Neural cell (in vitro differentiated cells): ENCODE results near the gene CHMP1A. TPM values are rescaled to one million over a fixed set of nuclear protein-coding genes. Genes with fewer than 3 reads are reported as not detected.

Experiments
- H2AFZ ChIP-seq: fragments of 200-600, 300-800 bp; sonication (generic), shearing (Covaris generic); 2 replicates; pipeline ENCODE4 v1.6.0; 2014; ENCODE audit warnings: low read depth, mild to moderate bottlenecking, antibody characterized with exemption, low read length, moderate library complexity
- H3F3A ChIP-seq: fragments of 200-600 bp; shearing (Covaris generic); 2 replicates; pipeline ENCODE4 v1.6.1; 2016; ENCODE audit warnings: mild to moderate bottlenecking, moderate library complexity, mixed read lengths, antibody characterized with exemption, low read length; ENCODE audit not compliant: insufficient read depth, poor library complexity, severe bottlenecking
- H3K27ac ChIP-seq: fragments of 200-600, 300-800 bp; sonication (generic), shearing (Covaris generic); 2 replicates; pipeline ENCODE4 v1.5.1; 2014; ENCODE audit warnings: mild to moderate bottlenecking, low read length, moderate library complexity
- H3K27me3 ChIP-seq: fragments of 300-800, 200-600 bp; sonication (generic), shearing (Covaris generic); 2 replicates; pipeline ENCODE4 v1.6.0; 2014; ENCODE audit warnings: mild to moderate bottlenecking, low read depth, low read length, moderate library complexity; ENCODE audit not compliant: insufficient read depth
- H3K36me3 ChIP-seq: fragments of 300-800, 200-600 bp; sonication (generic), shearing (Covaris generic); 2 replicates; pipeline ENCODE4 v1.5.1; 2014; ENCODE audit warnings: mild to moderate bottlenecking, antibody characterized with exemption, low read length, moderate library complexity; ENCODE audit not compliant: insufficient read depth
- H3K4me2 ChIP-seq: fragments of 300-800, 200-600 bp; sonication (generic), shearing (Covaris generic); 2 replicates; pipeline ENCODE4 v1.6.0; 2014; ENCODE audit warnings: mild to moderate bottlenecking, low read length
- H3K4me3 ChIP-seq: fragments of 300-800, 200-600 bp; sonication (generic), shearing (Covaris generic); 2 replicates; pipeline ENCODE4 v1.5.1; 2014; ENCODE audit warnings: mild to moderate bottlenecking, low read length, moderate library complexity
- H3K79me2 ChIP-seq: fragments of 200-600 bp; shearing (Covaris generic); replicated peaks from 2 replicates; pipeline ENCODE4 v1.6.0; 2014; ENCODE audit warnings: mild to moderate bottlenecking, low read length, moderate library complexity; ENCODE audit not compliant: insufficient read depth
- H3K9ac ChIP-seq: fragments of 300-800, 200-600 bp; sonication (generic), shearing (Covaris generic); 2 replicates; pipeline ENCODE4 v1.6.1; 2016; ENCODE audit warnings: mild to moderate bottlenecking, low read length, mixed read lengths
- H3K9me2 ChIP-seq: fragments of 200-600 bp; shearing (Covaris generic); 2 replicates; pipeline ENCODE4 v1.6.1; 2016; ENCODE audit warnings: mild to moderate bottlenecking, low read length, mixed read lengths; ENCODE audit not compliant: insufficient read depth
- H3K9me3 ChIP-seq: fragments of 200-600, 300-800 bp; sonication (generic), shearing (Covaris generic); 2 replicates; pipeline ENCODE4 v1.6.1; 2016; ENCODE audit warnings: mild to moderate bottlenecking, mixed run types, low read length, moderate library complexity, mixed read lengths
- H4K20me1 ChIP-seq: fragments of 200-600 bp; shearing (Covaris generic); 2 replicates; pipeline ENCODE4 v1.6.1; 2016; ENCODE audit warnings: mild to moderate bottlenecking, mixed run types; ENCODE audit not compliant: insufficient read depth
- EP300 ChIP-seq: fragments of 450-650 bp; conservative IDR thresholded peaks from 2 replicates; pipeline ENCODE4 v1.6.1; 2014; ENCODE audit warnings: antibody characterized with exemption, mild to moderate bottlenecking, moderate library complexity; ENCODE audit not compliant: poor library complexity, severe bottlenecking
- EZH2 ChIP-seq: fragments of 200-600, 300-800 bp; shearing (Covaris generic), sonication (generic); IDR thresholded peaks from 2 replicates; pipeline ENCODE4 v1.6.1; 2014; ENCODE audit warnings: antibody characterized with exemption, low read length, borderline replicate concordance, mild to moderate bottlenecking; ENCODE audit not compliant: insufficient read depth, poor library complexity, severe bottlenecking
- MXI1 ChIP-seq: fragments of 450-650 bp; conservative IDR thresholded peaks from 2 replicates; pipeline ENCODE4 v1.6.1; 2014; ENCODE audit warnings: antibody characterized with exemption, mild to moderate bottlenecking; ENCODE audit not compliant: poor library complexity, severe bottlenecking
- POLR2AphosphoS5 ChIP-seq: IDR thresholded peaks from 2 replicates; pipeline ENCODE4 v1.6.1; 2012
- RAD21 ChIP-seq: fragments of 450-650 bp; conservative IDR thresholded peaks from 2 replicates; pipeline ENCODE4 v1.6.1; 2014; ENCODE audit warnings: antibody characterized with exemption, mild to moderate bottlenecking, moderate library complexity
- SMC3 ChIP-seq: fragments of 450-650 bp; conservative IDR thresholded peaks from 2 replicates; pipeline ENCODE4 v1.6.1; 2014; ENCODE audit warnings: antibody characterized with exemption, mild to moderate bottlenecking, moderate library complexity; ENCODE audit not compliant: poor library complexity
- TAF1 ChIP-seq: IDR thresholded peaks from 2 replicates; pipeline ENCODE4 v1.6.1; 2012; ENCODE audit warnings: low read depth
- polyA plus RNA-seq: library from polyadenylated mRNA; depleted of rRNA; stranded (reverse); fragments of >200 nt; gene quantifications from 2 replicates; pipeline ENCODE4 v1.2.3, GENCODE V29; 2014
- TF ChIP-seq, protein P1 (sequence below): IDR thresholded peaks from 2 replicates; pipeline ENCODE4 v1.6.1; 2012; ENCODE audit warnings: borderline replicate concordance
- TF ChIP-seq, protein P2 (sequence below): fragments of 450-650 bp; IDR thresholded peaks from 2 replicates; pipeline ENCODE4 v1.5.1; 2014; ENCODE audit warnings: antibody characterized with exemption, mild to moderate bottlenecking, moderate library complexity; ENCODE audit not compliant: poor library complexity, severe bottlenecking

The CHMP1A gene
- polyA plus RNA-seq, 1 donor from 2014 or later = 113 TPM

DNA sequence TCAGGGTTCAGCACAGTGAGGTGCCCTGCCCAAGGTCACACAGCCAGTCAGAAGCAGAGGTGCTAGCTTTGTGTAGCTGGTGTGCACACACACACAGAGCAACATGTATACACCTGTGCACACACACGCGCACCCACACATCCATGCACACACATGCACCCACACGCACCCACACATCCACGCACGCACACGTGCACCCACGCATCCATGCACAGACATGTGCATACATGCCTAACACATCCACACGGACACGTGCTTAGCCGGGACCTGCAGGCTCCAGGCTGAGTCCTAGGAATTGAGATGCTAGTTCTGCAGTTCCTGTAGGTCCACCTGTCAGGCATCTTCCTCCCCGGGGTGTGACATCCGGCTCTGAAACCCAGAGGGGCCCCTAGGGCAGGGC is 57.1 kb downstream of the CHMP1A start:
- H3K9ac ChIP-seq = no peak overlapping the region
- no peak overlapping the region for H3K4me2 ChIP-seq
- H3F3A ChIP-seq = no peaks in the 10 kb centered on the region
- no peak overlapping the region for H2AFZ ChIP-seq
- H3K27ac ChIP-seq = no peak overlapping the region
- TF ChIP-seq, protein P1, sequence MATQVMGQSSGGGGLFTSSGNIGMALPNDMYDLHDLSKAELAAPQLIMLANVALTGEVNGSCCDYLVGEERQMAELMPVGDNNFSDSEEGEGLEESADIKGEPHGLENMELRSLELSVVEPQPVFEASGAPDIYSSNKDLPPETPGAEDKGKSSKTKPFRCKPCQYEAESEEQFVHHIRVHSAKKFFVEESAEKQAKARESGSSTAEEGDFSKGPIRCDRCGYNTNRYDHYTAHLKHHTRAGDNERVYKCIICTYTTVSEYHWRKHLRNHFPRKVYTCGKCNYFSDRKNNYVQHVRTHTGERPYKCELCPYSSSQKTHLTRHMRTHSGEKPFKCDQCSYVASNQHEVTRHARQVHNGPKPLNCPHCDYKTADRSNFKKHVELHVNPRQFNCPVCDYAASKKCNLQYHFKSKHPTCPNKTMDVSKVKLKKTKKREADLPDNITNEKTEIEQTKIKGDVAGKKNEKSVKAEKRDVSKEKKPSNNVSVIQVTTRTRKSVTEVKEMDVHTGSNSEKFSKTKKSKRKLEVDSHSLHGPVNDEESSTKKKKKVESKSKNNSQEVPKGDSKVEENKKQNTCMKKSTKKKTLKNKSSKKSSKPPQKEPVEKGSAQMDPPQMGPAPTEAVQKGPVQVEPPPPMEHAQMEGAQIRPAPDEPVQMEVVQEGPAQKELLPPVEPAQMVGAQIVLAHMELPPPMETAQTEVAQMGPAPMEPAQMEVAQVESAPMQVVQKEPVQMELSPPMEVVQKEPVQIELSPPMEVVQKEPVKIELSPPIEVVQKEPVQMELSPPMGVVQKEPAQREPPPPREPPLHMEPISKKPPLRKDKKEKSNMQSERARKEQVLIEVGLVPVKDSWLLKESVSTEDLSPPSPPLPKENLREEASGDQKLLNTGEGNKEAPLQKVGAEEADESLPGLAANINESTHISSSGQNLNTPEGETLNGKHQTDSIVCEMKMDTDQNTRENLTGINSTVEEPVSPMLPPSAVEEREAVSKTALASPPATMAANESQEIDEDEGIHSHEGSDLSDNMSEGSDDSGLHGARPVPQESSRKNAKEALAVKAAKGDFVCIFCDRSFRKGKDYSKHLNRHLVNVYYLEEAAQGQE = no peak
- no peak for TF ChIP-seq POLR2AphosphoS5
- TF ChIP-seq TAF1 = no peak
- no peak for TF ChIP-seq SMC3
- no peak for TF ChIP-seq EP300
- no peak for TF ChIP-seq MXI1
- TF ChIP-seq EZH2 = no peak
- TF ChIP-seq, protein P2, sequence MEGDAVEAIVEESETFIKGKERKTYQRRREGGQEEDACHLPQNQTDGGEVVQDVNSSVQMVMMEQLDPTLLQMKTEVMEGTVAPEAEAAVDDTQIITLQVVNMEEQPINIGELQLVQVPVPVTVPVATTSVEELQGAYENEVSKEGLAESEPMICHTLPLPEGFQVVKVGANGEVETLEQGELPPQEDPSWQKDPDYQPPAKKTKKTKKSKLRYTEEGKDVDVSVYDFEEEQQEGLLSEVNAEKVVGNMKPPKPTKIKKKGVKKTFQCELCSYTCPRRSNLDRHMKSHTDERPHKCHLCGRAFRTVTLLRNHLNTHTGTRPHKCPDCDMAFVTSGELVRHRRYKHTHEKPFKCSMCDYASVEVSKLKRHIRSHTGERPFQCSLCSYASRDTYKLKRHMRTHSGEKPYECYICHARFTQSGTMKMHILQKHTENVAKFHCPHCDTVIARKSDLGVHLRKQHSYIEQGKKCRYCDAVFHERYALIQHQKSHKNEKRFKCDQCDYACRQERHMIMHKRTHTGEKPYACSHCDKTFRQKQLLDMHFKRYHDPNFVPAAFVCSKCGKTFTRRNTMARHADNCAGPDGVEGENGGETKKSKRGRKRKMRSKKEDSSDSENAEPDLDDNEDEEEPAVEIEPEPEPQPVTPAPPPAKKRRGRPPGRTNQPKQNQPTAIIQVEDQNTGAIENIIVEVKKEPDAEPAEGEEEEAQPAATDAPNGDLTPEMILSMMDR = no peak
- TF ChIP-seq RAD21 = no peak
- H3K9me3 ChIP-seq = no peaks in the 10 kb centered on the region
- H3K9me2 ChIP-seq = no peaks in the 10 kb centered on the region
- no peak overlapping the region for H3K4me3 ChIP-seq
- no peaks in the 10 kb centered on the region for H3K27me3 ChIP-seq
- H3K36me3 ChIP-seq = no peaks in the 10 kb centered on the region
- no peaks in the 10 kb centered on the region for H4K20me1 ChIP-seq
- H3K79me2 ChIP-seq = no peaks in the 10 kb centered on the region

DNA sequence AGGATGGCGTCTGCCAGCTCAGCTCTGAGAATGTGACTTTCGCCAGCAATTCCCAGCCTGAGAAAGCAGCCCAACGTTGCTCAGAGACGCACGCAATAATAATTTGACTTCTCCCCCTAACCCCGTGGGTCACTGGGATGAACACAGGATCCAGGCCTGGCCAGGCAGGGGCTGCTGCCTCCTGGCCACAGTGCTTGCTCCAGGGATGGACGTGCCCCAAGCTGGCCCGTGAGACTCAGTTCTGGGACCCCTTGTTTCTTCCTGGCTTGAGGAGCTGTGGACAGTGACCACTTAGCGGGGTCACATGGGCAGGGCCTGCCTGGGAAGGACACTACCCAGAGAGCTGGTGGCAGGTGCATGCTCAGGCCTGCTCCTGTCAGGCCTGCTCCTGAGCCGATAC is 57.6 kb downstream of the CHMP1A start:
- H3K79me2 ChIP-seq = no peaks in the 10 kb centered on the region
- no peaks in the 10 kb centered on the region for H3K36me3 ChIP-seq
- no peak overlapping the region for H2AFZ ChIP-seq
- H3K9ac ChIP-seq = no peak overlapping the region
- no peaks in the 10 kb centered on the region for H3K9me2 ChIP-seq
- TF ChIP-seq EZH2 (no peak), MXI1 (no peak), TAF1 (no peak)
- H3K27me3 ChIP-seq = no peaks in the 10 kb centered on the region
- H4K20me1 ChIP-seq = no peaks in the 10 kb centered on the region
- H3K9me3 ChIP-seq = no peaks in the 10 kb centered on the region
- H3K4me3 ChIP-seq = no peak overlapping the region
- H3F3A ChIP-seq = no peaks in the 10 kb centered on the region
- H3K4me2 ChIP-seq = no peak overlapping the region
- no peak overlapping the region for H3K27ac ChIP-seq

DNA sequence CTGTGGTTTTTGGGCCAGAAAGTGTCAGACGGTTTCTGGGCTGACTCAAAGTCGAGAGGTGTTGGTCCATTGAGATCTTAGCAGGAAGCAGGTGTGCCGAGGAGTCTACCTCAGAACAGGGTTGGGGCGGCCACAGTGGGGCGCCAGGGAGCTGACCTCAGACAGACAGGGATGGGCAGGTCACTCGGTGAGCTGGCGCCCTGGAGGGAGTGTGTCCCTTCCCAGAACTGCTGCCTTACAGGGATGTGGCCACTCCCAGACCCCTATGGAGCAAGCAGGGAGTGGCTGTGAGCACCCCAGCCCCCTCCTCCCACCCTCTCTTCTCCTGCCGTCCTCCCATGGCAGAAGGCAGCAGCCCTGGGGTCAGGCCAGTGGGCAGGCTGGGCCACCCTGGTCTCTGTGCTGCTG is 58.1 kb downstream of the CHMP1A start:
- H4K20me1 ChIP-seq = no peaks in the 10 kb centered on the region
- H3K36me3 ChIP-seq = no peaks in the 10 kb centered on the region
- no peaks in the 10 kb centered on the region for H3F3A ChIP-seq
- no peak overlapping the region for H2AFZ ChIP-seq
- H3K27me3 ChIP-seq = no peaks in the 10 kb centered on the region
- H3K79me2 ChIP-seq = no peaks in the 10 kb centered on the region
- H3K4me2 ChIP-seq = no peak overlapping the region
- H3K9ac ChIP-seq = no peak overlapping the region
- H3K4me3 ChIP-seq = no peak overlapping the region
- no peak overlapping the region for H3K27ac ChIP-seq
- no peaks in the 10 kb centered on the region for H3K9me2 ChIP-seq
- TF ChIP-seq RAD21 = no peak
- TF ChIP-seq, protein P2 = peak; percentile 19
- H3K9me3 ChIP-seq = no peaks in the 10 kb centered on the region
